ENCODE data around the gene RPS21. TPM values are rescaled to one million over a fixed set of nuclear protein-coding genes. Genes with fewer than 3 reads are reported as not detected.

The RPS21 gene
- polyA plus RNA-seq, 1 donor: 2,139 TPM

GRCh38 chr20:62390317-62391164 is 3.6 kb downstream of the RPS21 start:
- no peak for DNase-seq
- H3K9me3 ChIP-seq (ENCODE audit: control insufficient read depth, low read depth, low read length): no peaks in the 10 kb centered on the region
- no CpG with 5 or more reads among the region's 29 CpGs for WGBS (ENCODE audit: insufficient coverage, low lambda C conversion rate)
- H3K27me3 ChIP-seq (ENCODE audit: control insufficient read depth, insufficient read depth, low read length): no peaks in the 10 kb centered on the region
- H3K27ac ChIP-seq (ENCODE audit: low read length): no peak overlapping the region
- peaks cover 16% of the 10 kb centered on the region for H3K4me1 ChIP-seq (ENCODE audit: control insufficient read depth, insufficient read depth, low read length)
- H3K4me3 ChIP-seq (ENCODE audit: low read length): no peak overlapping the region
- H3K36me3 ChIP-seq (ENCODE audit: control insufficient read depth, insufficient read depth, low read length): peaks cover 64% of the 10 kb centered on the region

- no peak overlapping the region for H3K4me3 ChIP-seq (ENCODE audit: low read length)
- H3K27ac ChIP-seq (ENCODE audit: low read length): no peak overlapping the region
- no peak for DNase-seq
- peaks cover 65% of the 10 kb centered on the region for H3K36me3 ChIP-seq (ENCODE audit: control insufficient read depth, insufficient read depth, low read length)
- no peaks in the 10 kb centered on the region for H3K27me3 ChIP-seq (ENCODE audit: control insufficient read depth, insufficient read depth, low read length)
- WGBS (ENCODE audit: insufficient coverage, low lambda C conversion rate): 100% methylated on average over 2 of the region's 44 CpGs
- no peaks in the 10 kb centered on the region for H3K9me3 ChIP-seq (ENCODE audit: control insufficient read depth, low read depth, low read length)
- peaks cover 16% of the 10 kb centered on the region for H3K4me1 ChIP-seq (ENCODE audit: control insufficient read depth, insufficient read depth, low read length)
Measured at GRCh38 chr20:62391165-62392076, 4.5 kb downstream of the RPS21 start.

- DNase-seq: no peak
- Histone ChIP-seq H3K27ac (ENCODE audit: low read length) (no peak overlapping the region), H3K4me3 (ENCODE audit: low read length) (no peak overlapping the region), H3K27me3 (ENCODE audit: control insufficient read depth, insufficient read depth, low read length) (no peaks in the 10 kb centered on the region), H3K9me3 (ENCODE audit: control insufficient read depth, low read depth, low read length) (no peaks in the 10 kb centered on the region), H3K4me1 (ENCODE audit: control insufficient read depth, insufficient read depth, low read length) (peaks cover 16% of the 10 kb centered on the region), H3K36me3 (ENCODE audit: control insufficient read depth, insufficient read depth, low read length) (peaks cover 65% of the 10 kb centered on the region)
- WGBS (ENCODE audit: insufficient coverage, low lambda C conversion rate): 100% methylated on average over 1 of the region's 10 CpGs
Measured at GRCh38 chr20:62392077-62392418, 5.1 kb downstream of the RPS21 start.

- H3K4me3 ChIP-seq (ENCODE audit: low read length): no peak overlapping the region
- no peaks in the 10 kb centered on the region for H3K27me3 ChIP-seq (ENCODE audit: control insufficient read depth, insufficient read depth, low read length)
- H3K36me3 ChIP-seq (ENCODE audit: control insufficient read depth, insufficient read depth, low read length): peaks cover 65% of the 10 kb centered on the region
- no CpG with 5 or more reads among the region's 21 CpGs for WGBS (ENCODE audit: insufficient coverage, low lambda C conversion rate)
- H3K9me3 ChIP-seq (ENCODE audit: control insufficient read depth, low read depth, low read length): peaks cover 1% of the 10 kb centered on the region
- no peak overlapping the region for H3K27ac ChIP-seq (ENCODE audit: low read length)
- DNase-seq: no peak
- H3K4me1 ChIP-seq (ENCODE audit: control insufficient read depth, insufficient read depth, low read length): peaks cover 14% of the 10 kb centered on the region
Measured at GRCh38 chr20:62392621-62393334, 5.9 kb downstream of the RPS21 start.

GRCh38 chr20:62393335-62393665 is 6.4 kb downstream of the RPS21 start:
- Histone ChIP-seq H3K27ac (ENCODE audit: low read length) (no peak overlapping the region), H3K27me3 (ENCODE audit: control insufficient read depth, insufficient read depth, low read length) (no peaks in the 10 kb centered on the region), H3K4me3 (ENCODE audit: low read length) (no peak overlapping the region), H3K4me1 (ENCODE audit: control insufficient read depth, insufficient read depth, low read length) (peaks cover 9% of the 10 kb centered on the region), H3K9me3 (ENCODE audit: control insufficient read depth, low read depth, low read length) (peaks cover 5% of the 10 kb centered on the region), H3K36me3 (ENCODE audit: control insufficient read depth, insufficient read depth, low read length) (peaks cover 60% of the 10 kb centered on the region)
- WGBS (ENCODE audit: insufficient coverage, low lambda C conversion rate): no CpG with 5 or more reads among the region's 12 CpGs
- DNase-seq: no peak

GRCh38 chr20:62393830-62394229 is 6.9 kb downstream of the RPS21 start:
- no CpG with 5 or more reads among the region's 24 CpGs for WGBS (ENCODE audit: insufficient coverage, low lambda C conversion rate)
- no peak for DNase-seq
- Histone ChIP-seq H3K36me3 (ENCODE audit: control insufficient read depth, insufficient read depth, low read length) (peaks cover 54% of the 10 kb centered on the region), H3K27ac (ENCODE audit: low read length) (no peak overlapping the region), H3K9me3 (ENCODE audit: control insufficient read depth, low read depth, low read length) (peaks cover 5% of the 10 kb centered on the region), H3K4me1 (ENCODE audit: control insufficient read depth, insufficient read depth, low read length) (peaks cover 4% of the 10 kb centered on the region), H3K4me3 (ENCODE audit: low read length) (no peak overlapping the region), H3K27me3 (ENCODE audit: control insufficient read depth, insufficient read depth, low read length) (no peaks in the 10 kb centered on the region)

- Histone ChIP-seq H3K9me3 (ENCODE audit: control insufficient read depth, low read depth, low read length) (peaks cover 5% of the 10 kb centered on the region), H3K36me3 (ENCODE audit: control insufficient read depth, insufficient read depth, low read length) (peaks cover 47% of the 10 kb centered on the region), H3K4me3 (ENCODE audit: low read length) (no peak overlapping the region), H3K27me3 (ENCODE audit: control insufficient read depth, insufficient read depth, low read length) (no peaks in the 10 kb centered on the region), H3K4me1 (ENCODE audit: control insufficient read depth, insufficient read depth, low read length) (no peaks in the 10 kb centered on the region), H3K27ac (ENCODE audit: low read length) (no peak overlapping the region)
- WGBS (ENCODE audit: insufficient coverage, low lambda C conversion rate): no CpG with 5 or more reads among the region's 44 CpGs
- no peak for DNase-seq
Measured at GRCh38 chr20:62394248-62395245, 7.6 kb downstream of the RPS21 start.

- no peak overlapping the region for H3K27ac ChIP-seq (ENCODE audit: low read length)
- H3K4me3 ChIP-seq (ENCODE audit: low read length): no peak overlapping the region
- no peaks in the 10 kb centered on the region for H3K27me3 ChIP-seq (ENCODE audit: control insufficient read depth, insufficient read depth, low read length)
- peaks cover 5% of the 10 kb centered on the region for H3K9me3 ChIP-seq (ENCODE audit: control insufficient read depth, low read depth, low read length)
- WGBS (ENCODE audit: insufficient coverage, low lambda C conversion rate): no CpG with 5 or more reads among the region's 27 CpGs
- peaks cover 42% of the 10 kb centered on the region for H3K36me3 ChIP-seq (ENCODE audit: control insufficient read depth, insufficient read depth, low read length)
- no peak for DNase-seq
- H3K4me1 ChIP-seq (ENCODE audit: control insufficient read depth, insufficient read depth, low read length): no peaks in the 10 kb centered on the region
Measured at GRCh38 chr20:62395311-62396242, 8.7 kb downstream of the RPS21 start.

Measured in large intestine (tissue), 3 donors.